Activated naive CD4-positive, alpha-beta T cell treated with anti-CD3 and anti-CD28 coated beads, Interleukin-2, amount 50 U/mL, for 72 hours (primary cell): ENCODE measurements around the gene HECTD1. TPM values are rescaled to one million over a fixed set of nuclear protein-coding genes. Genes with fewer than 3 reads are reported as not detected.
"Not testable (repeated sequence)": the region's sequence is repeated elsewhere in the genome, so short reads cannot be mapped to it uniquely, and the experiment has no call there.

Experiments
- ATAC-seq, 2 donors: fragments of 150-1000 bp; cut with Tn5 transposase; 2 replicates each; pipeline ENCODE4 v1.10.0; 2021; ENCODE audit warnings: mild to moderate bottlenecking in 2 of 2, moderate library complexity in 2 of 2
- DNase-seq, 2 donors: peaks; one replicate each; pipeline ENCODE4 v3.0.0; 2021 to 2022; ENCODE audit warnings: low spot score in 2 of 2
- H3K27ac Mint-ChIP-seq, 2 donors: one replicate each; pipeline ENCODE4 v1.8.0; 2022; ENCODE audit warnings: mild to moderate bottlenecking in 2 of 2, mixed read lengths in 2 of 2
- H3K36me3 Mint-ChIP-seq, 2 donors: one replicate each; pipeline ENCODE4 v1.8.0; 2022; ENCODE audit warnings: mixed read lengths in 2 of 2
- H3K9me3 Mint-ChIP-seq, 2 donors: one replicate each; pipeline ENCODE4 v1.8.0; 2022; ENCODE audit warnings: mixed read lengths in 2 of 2
- total RNA-seq, 2 donors: library from RNA; stranded (reverse); gene quantifications; one replicate each; pipeline ENCODE4 v1.2.3, GENCODE V29; 2022

Gene HECTD1
- 10 to 100 TPM; 75.5 to 87.5 TPM for total RNA-seq

- H3K27ac Mint-ChIP-seq: peak within 1 kb of the TSS; percentile 98 to 99
- DNase-seq (peak; percentile 88 to 89), ATAC-seq (peak; percentile 75 to 78)
- no peaks in the 10 kb centered on the region for H3K9me3 Mint-ChIP-seq
- peaks cover 6 to 15% of the 10 kb centered on the region in 2 donors for H3K36me3 Mint-ChIP-seq
Observed at GRCh38 chr14:31207755-31208545, at the start of gene HECTD1. TSS of gene HECTD1 (minus strand) at chr14:31207793. CDS start at chr14:31205936, 1,857 bp downstream.

- no peak overlapping the region for H3K27ac Mint-ChIP-seq
- no peaks in the 10 kb centered on the region for H3K36me3 Mint-ChIP-seq
- ATAC-seq (no peak), DNase-seq (no peak)
- H3K9me3 Mint-ChIP-seq: no peaks in the 10 kb centered on the region
Observed at GRCh38 chr14:31257244-31257553, 49.6 kb upstream of the HECTD1 start.

- DNase-seq: no peak
- H3K9me3 Mint-ChIP-seq: no peaks in the 10 kb centered on the region
- no peak overlapping the region for H3K27ac Mint-ChIP-seq
- no peaks in the 10 kb centered on the region for H3K36me3 Mint-ChIP-seq
- no peak for ATAC-seq
Observed at GRCh38 chr14:31256534-31257243, 49.1 kb upstream of the HECTD1 start.

GRCh38 chr14:31255918-31256317 is 48.3 kb upstream of the HECTD1 start:
- ATAC-seq, DNase-seq, H3K27ac Mint-ChIP-seq, H3K36me3 Mint-ChIP-seq, H3K9me3 Mint-ChIP-seq: not testable (repeated sequence)

GRCh38 chr14:31255286-31255685 is 47.7 kb upstream of the HECTD1 start:
- Mint-ChIP-seq H3K27ac (no peak overlapping the region), H3K9me3 (no peaks in the 10 kb centered on the region), H3K36me3 (no peaks in the 10 kb centered on the region)
- no peak for DNase-seq
- ATAC-seq: no peak

GRCh38 chr14:31253746-31254471 is 46.3 kb upstream of the HECTD1 start:
- ATAC-seq (no peak), DNase-seq (no peak)
- H3K9me3 Mint-ChIP-seq: no peaks in the 10 kb centered on the region
- H3K36me3 Mint-ChIP-seq: no peaks in the 10 kb centered on the region
- H3K27ac Mint-ChIP-seq: no peak overlapping the region

- Mint-ChIP-seq H3K27ac (no peak overlapping the region), H3K9me3 (no peaks in the 10 kb centered on the region), H3K36me3 (no peaks in the 10 kb centered on the region)
- DNase-seq: no peak
- no peak for ATAC-seq
Observed at GRCh38 chr14:31252865-31253264, 45.3 kb upstream of the HECTD1 start.

- DNase-seq (no peak), ATAC-seq (no peak)
- peak overlapping the region in 1 of 2 donors; percentile 33 for H3K27ac Mint-ChIP-seq
- H3K9me3 Mint-ChIP-seq: no peaks in the 10 kb centered on the region
- H3K36me3 Mint-ChIP-seq: no peaks in the 10 kb centered on the region
Observed at GRCh38 chr14:31251028-31251958, 43.7 kb upstream of the HECTD1 start.

GRCh38 chr14:31244626-31245025 is 37.0 kb upstream of the HECTD1 start:
- DNase-seq: no peak
- Mint-ChIP-seq H3K9me3 (no peaks in the 10 kb centered on the region), H3K27ac (no peak overlapping the region), H3K36me3 (no peaks in the 10 kb centered on the region)
- no peak for ATAC-seq

- ATAC-seq (peak; percentile 39 to 89), DNase-seq (peak in 1 of 2 donors; percentile 27)
- no peaks in the 10 kb centered on the region for H3K9me3 Mint-ChIP-seq
- H3K27ac Mint-ChIP-seq: peak overlapping the region; percentile 7 to 44
- H3K36me3 Mint-ChIP-seq: no peaks in the 10 kb centered on the region
Observed at GRCh38 chr14:31243860-31244259, 36.3 kb upstream of the HECTD1 start.

- H3K9me3 Mint-ChIP-seq, ATAC-seq, DNase-seq, H3K36me3 Mint-ChIP-seq: not testable (repeated sequence)
- peak overlapping the region in 1 of 2 donors; percentile 0 for H3K27ac Mint-ChIP-seq
Observed at GRCh38 chr14:31242161-31242940, 34.8 kb upstream of the HECTD1 start.

- peak overlapping the region in 1 of 2 donors; percentile 0 for H3K27ac Mint-ChIP-seq
- no peaks in the 10 kb centered on the region for H3K36me3 Mint-ChIP-seq
- no peaks in the 10 kb centered on the region for H3K9me3 Mint-ChIP-seq
- ATAC-seq (no peak), DNase-seq (no peak)
Observed at GRCh38 chr14:31241450-31242114, 34.0 kb upstream of the HECTD1 start.

GRCh38 chr14:31239741-31240140 is 32.1 kb upstream of the HECTD1 start:
- DNase-seq (no peak), ATAC-seq (no peak)
- no peaks in the 10 kb centered on the region for H3K36me3 Mint-ChIP-seq
- H3K9me3 Mint-ChIP-seq: no peaks in the 10 kb centered on the region
- H3K27ac Mint-ChIP-seq: no peak overlapping the region

- Mint-ChIP-seq H3K27ac (no peak overlapping the region), H3K9me3 (no peaks in the 10 kb centered on the region)
- peak in 1 of 2 donors; percentile 57 for ATAC-seq
Observed at GRCh38 chr14:31235462-31235861, 27.9 kb upstream of the HECTD1 start.

GRCh38 chr14:31232081-31232480 is 24.5 kb upstream of the HECTD1 start:
- Mint-ChIP-seq H3K36me3 (no peaks in the 10 kb centered on the region), H3K27ac (no peak overlapping the region), H3K9me3 (no peaks in the 10 kb centered on the region)
- no peak for DNase-seq
- no peak for ATAC-seq

More at GRCh38 chr14:31235462-31235861, 27.9 kb upstream of the HECTD1 start:
- H3K36me3 Mint-ChIP-seq: no peaks in the 10 kb centered on the region
- DNase-seq: no peak
